ENCODE data around the gene ZHX3.

Gene ZHX3

DNA sequence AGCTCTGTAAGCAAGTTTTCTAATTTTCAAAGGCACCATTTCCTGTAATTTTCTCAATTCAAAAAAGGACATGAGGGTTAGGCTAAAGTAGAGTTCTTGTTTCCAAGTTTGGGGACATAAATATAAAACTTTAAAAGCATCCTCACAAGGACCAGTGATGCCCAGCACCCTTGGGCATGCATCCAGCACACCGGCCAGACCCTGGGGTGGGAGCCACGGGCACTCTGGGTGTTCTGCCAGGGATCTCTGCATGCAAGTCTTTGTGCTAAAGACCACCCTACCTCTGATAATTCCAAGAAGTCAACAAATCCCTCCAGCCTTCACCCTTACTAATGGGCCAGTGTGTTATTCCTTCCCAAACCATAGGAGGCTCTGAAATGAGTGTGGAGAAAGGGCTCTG lies 133.7 kb downstream of the ZHX3 start:
- Histone ChIP-seq H3K27ac (replicated peaks) (no peak overlapping the region), H3K4me3 (replicated peaks; ENCODE audit: insufficient read depth, low read length) (no peak overlapping the region), H3K27me3 (ENCODE audit: insufficient read depth, poor library complexity, severe bottlenecking) (no peaks in the 10 kb centered on the region)
- DNase-seq (ENCODE audit: low read depth in 1 of 2, low spot score in 1 of 2): no peak
- TF ChIP-seq POLR2AphosphoS5 (IDR thresholded peaks at IDR 0.05; ENCODE audit: low read depth) (no peak), SPI1 (IDR thresholded peaks at IDR 0.05; ENCODE audit: borderline replicate concordance, low read depth) (no peak), GABPA (IDR thresholded peaks at IDR 0.05; ENCODE audit: low read depth) (no peak)
- TF ChIP-seq, protein P1, sequence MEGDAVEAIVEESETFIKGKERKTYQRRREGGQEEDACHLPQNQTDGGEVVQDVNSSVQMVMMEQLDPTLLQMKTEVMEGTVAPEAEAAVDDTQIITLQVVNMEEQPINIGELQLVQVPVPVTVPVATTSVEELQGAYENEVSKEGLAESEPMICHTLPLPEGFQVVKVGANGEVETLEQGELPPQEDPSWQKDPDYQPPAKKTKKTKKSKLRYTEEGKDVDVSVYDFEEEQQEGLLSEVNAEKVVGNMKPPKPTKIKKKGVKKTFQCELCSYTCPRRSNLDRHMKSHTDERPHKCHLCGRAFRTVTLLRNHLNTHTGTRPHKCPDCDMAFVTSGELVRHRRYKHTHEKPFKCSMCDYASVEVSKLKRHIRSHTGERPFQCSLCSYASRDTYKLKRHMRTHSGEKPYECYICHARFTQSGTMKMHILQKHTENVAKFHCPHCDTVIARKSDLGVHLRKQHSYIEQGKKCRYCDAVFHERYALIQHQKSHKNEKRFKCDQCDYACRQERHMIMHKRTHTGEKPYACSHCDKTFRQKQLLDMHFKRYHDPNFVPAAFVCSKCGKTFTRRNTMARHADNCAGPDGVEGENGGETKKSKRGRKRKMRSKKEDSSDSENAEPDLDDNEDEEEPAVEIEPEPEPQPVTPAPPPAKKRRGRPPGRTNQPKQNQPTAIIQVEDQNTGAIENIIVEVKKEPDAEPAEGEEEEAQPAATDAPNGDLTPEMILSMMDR (IDR thresholded peaks at IDR 0.05; ENCODE audit: insufficient read depth, low read length): no peak
- TF ChIP-seq, protein P2, sequence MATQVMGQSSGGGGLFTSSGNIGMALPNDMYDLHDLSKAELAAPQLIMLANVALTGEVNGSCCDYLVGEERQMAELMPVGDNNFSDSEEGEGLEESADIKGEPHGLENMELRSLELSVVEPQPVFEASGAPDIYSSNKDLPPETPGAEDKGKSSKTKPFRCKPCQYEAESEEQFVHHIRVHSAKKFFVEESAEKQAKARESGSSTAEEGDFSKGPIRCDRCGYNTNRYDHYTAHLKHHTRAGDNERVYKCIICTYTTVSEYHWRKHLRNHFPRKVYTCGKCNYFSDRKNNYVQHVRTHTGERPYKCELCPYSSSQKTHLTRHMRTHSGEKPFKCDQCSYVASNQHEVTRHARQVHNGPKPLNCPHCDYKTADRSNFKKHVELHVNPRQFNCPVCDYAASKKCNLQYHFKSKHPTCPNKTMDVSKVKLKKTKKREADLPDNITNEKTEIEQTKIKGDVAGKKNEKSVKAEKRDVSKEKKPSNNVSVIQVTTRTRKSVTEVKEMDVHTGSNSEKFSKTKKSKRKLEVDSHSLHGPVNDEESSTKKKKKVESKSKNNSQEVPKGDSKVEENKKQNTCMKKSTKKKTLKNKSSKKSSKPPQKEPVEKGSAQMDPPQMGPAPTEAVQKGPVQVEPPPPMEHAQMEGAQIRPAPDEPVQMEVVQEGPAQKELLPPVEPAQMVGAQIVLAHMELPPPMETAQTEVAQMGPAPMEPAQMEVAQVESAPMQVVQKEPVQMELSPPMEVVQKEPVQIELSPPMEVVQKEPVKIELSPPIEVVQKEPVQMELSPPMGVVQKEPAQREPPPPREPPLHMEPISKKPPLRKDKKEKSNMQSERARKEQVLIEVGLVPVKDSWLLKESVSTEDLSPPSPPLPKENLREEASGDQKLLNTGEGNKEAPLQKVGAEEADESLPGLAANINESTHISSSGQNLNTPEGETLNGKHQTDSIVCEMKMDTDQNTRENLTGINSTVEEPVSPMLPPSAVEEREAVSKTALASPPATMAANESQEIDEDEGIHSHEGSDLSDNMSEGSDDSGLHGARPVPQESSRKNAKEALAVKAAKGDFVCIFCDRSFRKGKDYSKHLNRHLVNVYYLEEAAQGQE (IDR thresholded peaks at IDR 0.05; ENCODE audit: insufficient replicate concordance, low read depth): no peak

DNA sequence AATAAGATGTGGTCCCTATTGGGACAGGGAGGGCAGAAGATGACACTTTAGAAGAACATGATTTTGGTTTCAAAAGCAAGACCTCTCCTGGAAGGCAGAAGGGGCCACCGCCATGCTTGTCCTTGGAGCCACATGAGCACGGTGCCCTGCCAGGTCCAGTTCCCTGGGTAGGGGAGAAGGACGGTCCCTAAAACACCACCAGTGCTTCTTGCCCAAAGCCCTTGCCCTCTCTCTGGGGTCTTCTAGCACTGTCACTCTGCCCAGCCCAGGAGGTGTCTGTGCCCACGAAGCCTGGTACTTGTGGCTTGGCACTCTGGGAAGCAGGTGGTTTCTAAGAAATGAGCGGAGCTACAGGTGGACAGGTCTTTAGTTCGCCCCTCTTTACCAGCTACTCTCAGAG lies 134.1 kb downstream of the ZHX3 start:
- no peak overlapping the region for H3K4me3 ChIP-seq (replicated peaks; ENCODE audit: insufficient read depth, low read length)
- no peak for DNase-seq (ENCODE audit: low read depth in 1 of 2, low spot score in 1 of 2)

DNA sequence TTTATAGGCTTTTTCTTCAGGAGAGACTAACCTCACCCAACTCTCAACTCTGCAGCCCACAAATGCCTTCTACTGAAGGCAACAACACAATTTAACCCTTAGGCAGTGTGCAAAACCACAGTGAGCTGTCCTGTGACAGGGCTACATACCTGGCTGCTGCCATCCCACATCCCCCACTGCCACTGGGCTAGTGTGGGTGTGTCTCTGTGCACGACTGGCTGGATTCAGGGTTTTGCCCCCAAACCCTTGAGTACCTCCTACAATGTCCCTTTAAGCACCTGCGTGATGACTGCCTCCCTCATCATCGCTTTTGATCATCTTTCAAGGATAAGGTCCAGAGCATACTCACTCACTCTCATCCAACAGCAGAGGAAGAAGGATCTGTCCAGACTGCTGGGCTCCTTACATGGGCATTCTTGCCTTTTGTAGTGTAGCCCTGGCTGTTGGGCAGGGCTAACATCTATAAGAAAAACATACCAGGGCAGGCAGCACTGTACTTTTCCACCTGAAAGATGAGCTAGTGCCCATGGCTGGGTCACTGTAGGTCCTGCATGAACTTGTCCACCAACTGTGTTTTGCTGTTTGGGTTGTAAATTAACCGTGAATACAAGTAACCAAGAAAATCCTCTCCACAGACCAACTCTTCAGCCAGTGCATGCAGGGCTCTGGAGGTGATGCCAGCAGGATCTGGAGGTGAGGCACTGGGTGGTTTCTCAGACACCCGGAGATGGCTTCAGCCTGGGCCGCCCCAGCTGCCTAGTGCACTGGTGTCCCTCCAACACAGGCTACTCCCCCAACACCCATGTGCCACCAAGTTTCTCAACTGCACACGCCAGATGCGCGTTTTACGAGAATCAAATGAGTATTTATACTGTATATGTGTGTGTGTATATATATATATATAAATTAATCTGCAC lies 135.0 kb downstream of the ZHX3 start:
- H3K4me3 ChIP-seq (replicated peaks; ENCODE audit: insufficient read depth, low read length): no peak overlapping the region

More for the DNA sequence above, 134.1 kb downstream of the ZHX3 start:
- Histone ChIP-seq H3K27me3 (ENCODE audit: insufficient read depth, poor library complexity, severe bottlenecking) (no peaks in the 10 kb centered on the region), H3K27ac (replicated peaks) (no peak overlapping the region)
- TF ChIP-seq, protein P1 (IDR thresholded peaks at IDR 0.05; ENCODE audit: insufficient read depth, low read length): no peak
- no peak for TF ChIP-seq SPI1 (IDR thresholded peaks at IDR 0.05; ENCODE audit: borderline replicate concordance, low read depth)
- TF ChIP-seq, protein P2 (IDR thresholded peaks at IDR 0.05; ENCODE audit: insufficient replicate concordance, low read depth): no peak
- no peak for TF ChIP-seq POLR2AphosphoS5 (IDR thresholded peaks at IDR 0.05; ENCODE audit: low read depth)
- no peak for TF ChIP-seq GABPA (IDR thresholded peaks at IDR 0.05; ENCODE audit: low read depth)

More for the DNA sequence above, 135.0 kb downstream of the ZHX3 start:
- no peak for DNase-seq (ENCODE audit: low read depth in 1 of 2, low spot score in 1 of 2)
- no peak overlapping the region for H3K27ac ChIP-seq (replicated peaks)
- TF ChIP-seq, protein P2 (IDR thresholded peaks at IDR 0.05; ENCODE audit: insufficient replicate concordance, low read depth): no peak
- TF ChIP-seq, protein P1 (IDR thresholded peaks at IDR 0.05; ENCODE audit: insufficient read depth, low read length): no peak
- TF ChIP-seq GABPA (IDR thresholded peaks at IDR 0.05; ENCODE audit: low read depth): no peak
- no peak for TF ChIP-seq SPI1 (IDR thresholded peaks at IDR 0.05; ENCODE audit: borderline replicate concordance, low read depth)
- no peak for TF ChIP-seq POLR2AphosphoS5 (IDR thresholded peaks at IDR 0.05; ENCODE audit: low read depth)
- H3K27me3 ChIP-seq (ENCODE audit: insufficient read depth, poor library complexity, severe bottlenecking): no peaks in the 10 kb centered on the region
